Heart left ventricle (tissue), 16 donors: ENCODE measurements around the gene DUS1L. TPM values are rescaled to one million over a fixed set of nuclear protein-coding genes. Genes with fewer than 3 reads are reported as not detected.

Source experiments
- ATAC-seq, 4 donors: fragments of 200-7000 bp; cut with Tn5 transposase; one replicate each; pipeline ENCODE4 v1.9.1; 2020 to 2022; ENCODE audit warnings: moderate library complexity in 4 of 4, mild to moderate bottlenecking in 3 of 4, moderate number of reproducible peaks in 1 of 4
- DNase-seq, 5 donors: peaks; one replicate each; pipeline ENCODE4 v3.0.0-alpha.2; 2020
- H3K27ac ChIP-seq, 12 donors: fragments of 200-600 bp; sonication (generic) in 4 of 12; one replicate each; pipeline versions ENCODE4 v1.5.0 to v1.8.0; 2016 to 2022; ENCODE audit warnings: mild to moderate bottlenecking in 2 of 12
- H3K27me3 ChIP-seq, 9 donors: fragments of 200-600 bp; sonication (generic) in 2 of 9; one replicate each; pipeline versions ENCODE4 v1.5.1 to v1.8.0; 2016 to 2022; ENCODE audit warnings: mild to moderate bottlenecking in 3 of 9
- H3K36me3 ChIP-seq, 9 donors: fragments of 200-600 bp; sonication (generic) in 2 of 9; one replicate each; pipeline versions ENCODE4 v1.5.0 to v1.8.0; 2018 to 2022; ENCODE audit warnings: mild to moderate bottlenecking in 2 of 9
- H3K4me1 ChIP-seq, 12 donors: fragments of 200-600 bp; sonication (generic) in 4 of 12; one replicate each; pipeline versions ENCODE4 v1.5.0 to v1.8.0; 2016 to 2022; ENCODE audit warnings: mild to moderate bottlenecking in 3 of 12
- H3K4me3 ChIP-seq, 12 donors: fragments of 200-600 bp; sonication (generic) in 4 of 12; one replicate each; pipeline versions ENCODE4 v1.5.0 to v1.8.0; 2017 to 2022; ENCODE audit warnings: mild to moderate bottlenecking in 9 of 12, moderate library complexity in 4 of 12
- H3K9me3 ChIP-seq, 12 donors: fragments of 200-600 bp; sonication (generic) in 4 of 12; one replicate each; pipeline versions ENCODE4 v1.5.0 to v1.8.0; 2016 to 2022; ENCODE audit warnings: mild to moderate bottlenecking in 1 of 12
- CTCF ChIP-seq, 12 donors: fragments of 200-600 bp; sonication (generic) in 4 of 12; IDR thresholded peaks; one replicate each; pipeline versions ENCODE4 v1.5.0 to v1.8.0; 2018 to 2022; ENCODE audit warnings: antibody characterized with exemption in 12 of 12, mild to moderate bottlenecking in 5 of 12
- POLR2A ChIP-seq, 2 donors: fragments of 450-650 bp; IDR thresholded peaks; one replicate each; pipeline ENCODE4 v1.6.1; 2017; ENCODE audit warnings: antibody characterized with exemption in 2 of 2, mild to moderate bottlenecking in 2 of 2, moderate library complexity in 2 of 2
- WGBS, 4 donors: extraction: QIAGEN DNeasy Blood & Tissue Kit in 2 of 4; methylation state at CpG; one replicate each; pipeline versions ENCODE4 v1.1.5 to v1.1.7; 2013 to 2018; 5-methylcytosine and 5-hydroxymethylcytosine counted together
- intact Hi-C, 10 donors: fragments of 100-400 bp; cut with DNase I; formaldehyde crosslinking; loops; one replicate each; pipeline versions ENCODE4 v1.11.1 to v1.14.2; 2022
- polyA plus RNA-seq, 2 donors: library from polyadenylated mRNA; stranded (reverse); fragments of 200-250 nt; gene quantifications; one replicate each; pipeline ENCODE4 v1.2.3, GENCODE V29; 2013
- total RNA-seq, 9 donors: library from RNA; depleted of rRNA in 2 of 9; stranded (reverse); fragments of >200 nt in 2 of 9; fragmentation: NEBNext Ultra II Directional in 3 of 9; extraction: Animal tissue kit (Norgen Biotek cat#: 25700) in 3 of 9; gene quantifications; one replicate each; pipeline versions ENCODE4 v1.1.0 to v1.2.4, GENCODE V29; 2016 to 2023
- donor health status: ischemic (EF 13 %, LVEDD 7.1; RV severe dilation, severe dysfunction).
- donor health status: healthy with polysubstance abuse.
- donor health status: DM: no; HTN: yes; CAD: no.
- donor health status: DM: no; HTN: no; CAD: no.
- donor health status: ischemic (EF 25% LVEDD 6.9; RV normal size, moderate dysfunction).
- donor health status: ischemic (EF 25% LVEDD 5.7; RV mildly dilated, moderate dysfunction).
- donor health status: healthy.
- donor health status: DM: yes; HTN: yes; CAD: no.
- donor health status: ischemic (EF 35%, LVEDD 5.7; RV mildly dilated, moderate dysfunction).
- donor health status: nonischemic (EF 11% LVEDD 7.7; RV severe dilation, severe dysfunction).
- donor health status: DM: yes; HTN: yes; CAD: no.
- donor health status: PGD.
- donor health status: ischemic (EF 29% LVEDD 5.4; RV normal size, mild dysfunction).
- donor health status: nonischemic (EF 23%, LVEDD 6.1; RV moderate dilation, normal function).

The DUS1L gene
- total and polyA plus RNA-seq, 11 donors = 41.5 to 113 (median 60.4) TPM

GRCh38 chr17:82021900-82022309 lies 43.7 kb downstream of the DUS1L start:
- 6 to 13% (median 10%) methylated on average over 7 to 10 of the region's 10 CpGs for WGBS, 4 donors
- H3K36me3 ChIP-seq = peaks cover 0 to 19% (median 6%) of the 10 kb centered on the region in 9 donors
- peaks cover 5 to 37% (median 23%) of the 10 kb centered on the region in 12 donors for H3K4me1 ChIP-seq
- DNase-seq (no peak), ATAC-seq (no peak)
- H3K4me3 ChIP-seq = peak overlapping the region; percentile 70 to 99 (median 94)
- intact Hi-C loops = loop anchor here in 9 of 10 donors (1.0 to 10.0 kb wide), 7 partner anchors 45 to 161 kb away; partner anchors contain the start of genes ASPSCR1 (in 4 of the 9), P4HB (in 2 of the 9) and NOTUM (in 1 of the 9)
- peak overlapping the region in 5 of 12 donors; percentile 66 to 83 (median 80) for H3K27ac ChIP-seq
- TF ChIP-seq CTCF (IDR thresholded peaks at IDR 0.05) = no peak
- no peak for TF ChIP-seq POLR2A (IDR thresholded peaks at IDR 0.05)
- no peaks in the 10 kb centered on the region for H3K9me3 ChIP-seq
- H3K27me3 ChIP-seq = no peaks in the 10 kb centered on the region

- ATAC-seq = peak in 3 of 4 donors; percentile 3 to 21 (median 8)
- peaks cover 0 to 21% (median 6%) of the 10 kb centered on the region in 9 donors for H3K36me3 ChIP-seq
- no peaks in the 10 kb centered on the region for H3K9me3 ChIP-seq
- whole genome bisulfite sequencing, 4 donors = 44 to 55% (median 50%) methylated on average over 11 to 25 of the region's 25 CpGs
- peak overlapping the region in 9 of 12 donors; percentile 70 to 99 (median 94) for H3K4me3 ChIP-seq
- H3K27me3 ChIP-seq = no peaks in the 10 kb centered on the region
- intact Hi-C loops = loop anchor here in 8 of 10 donors (1.0 to 10.0 kb wide), 6 partner anchors 44 to 157 kb away; partner anchors contain the start of genes ASPSCR1 (in 4 of the 8), NOTUM (in 1 of the 8) and P4HB (in 1 of the 8)
- peak in 4 of 5 donors; percentile 65 to 85 (median 74) for DNase-seq
- TF ChIP-seq CTCF (IDR thresholded peaks at IDR 0.05) (peak; percentile 45 to 75 (median 64)), POLR2A (IDR thresholded peaks at IDR 0.05) (no peak)
- H3K4me1 ChIP-seq = peaks cover 5 to 37% (median 23%) of the 10 kb centered on the region in 12 donors
- H3K27ac ChIP-seq = no peak overlapping the region
These were observed 44.3 kb downstream of the DUS1L start for GRCh38 chr17:82021107-82021899.

DNA sequence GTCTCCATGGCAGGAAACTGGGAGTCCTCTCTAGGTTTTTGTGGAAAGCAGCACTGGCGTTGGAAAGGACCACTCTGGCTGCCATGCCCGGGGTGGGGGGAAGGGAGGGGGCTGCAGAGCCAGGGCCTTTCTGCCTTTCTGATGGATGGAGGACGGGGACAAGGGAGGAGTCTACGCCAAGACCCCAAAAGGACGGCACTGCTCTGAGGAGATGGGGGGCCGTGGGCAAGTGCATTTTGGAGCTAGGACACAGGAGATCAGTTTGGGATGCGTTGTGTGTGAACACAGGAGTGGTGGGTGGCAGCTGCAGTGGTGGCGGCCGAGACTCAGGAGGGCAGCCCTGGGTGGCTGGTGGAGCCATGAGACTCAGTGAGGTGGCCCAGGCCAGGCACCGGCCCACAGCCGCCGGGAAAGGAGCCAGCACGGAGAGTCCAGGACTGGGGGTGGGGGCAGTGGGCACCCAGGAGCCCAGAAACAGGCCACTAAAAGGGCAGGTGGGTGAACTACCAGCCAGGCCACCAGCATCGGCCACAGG lies 45.0 kb downstream of the DUS1L start:
- DNase-seq (no peak), ATAC-seq (no peak)
- intact Hi-C loops = loop anchor here in 8 of 10 donors (1.0 to 10.0 kb wide), 6 partner anchors 43 to 156 kb away; partner anchors contain the start of genes ASPSCR1 (in 4 of the 8), NOTUM (in 1 of the 8) and P4HB (in 1 of the 8)
- Histone ChIP-seq H3K4me1 (peaks cover 5 to 37% (median 23%) of the 10 kb centered on the region in 12 donors), H3K36me3 (peaks cover 0 to 21% (median 6%) of the 10 kb centered on the region in 9 donors), H3K9me3 (no peaks in the 10 kb centered on the region), H3K4me3 (peak overlapping the region in 1 of 12 donors; percentile 14), H3K27me3 (no peaks in the 10 kb centered on the region), H3K27ac (no peak overlapping the region)
- TF ChIP-seq POLR2A (IDR thresholded peaks at IDR 0.05) = no peak
- TF ChIP-seq CTCF (IDR thresholded peaks at IDR 0.05) = no peak
- WGBS, 4 donors = 76 to 87% (median 85%) methylated on average over 13 to 14 of the region's 14 CpGs
